HG03521 (cell line): ENCODE measurements around the gene ACOT11.

Source experiments
- ATAC-seq: cut with Tn5 transposase; IDR thresholded peaks from one replicate; pipeline ENCODE4 v1.9.1; 2021; ENCODE audit warnings: mild to moderate bottlenecking, moderate library complexity; ENCODE audit not compliant: unreplicated experiment

Gene ACOT11

GRCh38 chr1:54584575-54584974 lies 36.5 kb downstream of the ACOT11 start:
- no peak for ATAC-seq

- no peak for ATAC-seq
Measured at GRCh38 chr1:54585181-54586066, 37.4 kb downstream of the ACOT11 start.

GRCh38 chr1:54588377-54588776 lies 40.3 kb downstream of the ACOT11 start:
- ATAC-seq, result no peak

GRCh38 chr1:54591127-54591756 lies 43.2 kb downstream of the ACOT11 start:
- ATAC-seq, result no peak

- no peak for ATAC-seq
Measured at GRCh38 chr1:54593571-54594160, 45.6 kb downstream of the ACOT11 start.

- ATAC-seq, result no peak
Measured at GRCh38 chr1:54594463-54594862, 46.4 kb downstream of the ACOT11 start.

- no peak for ATAC-seq
Measured at GRCh38 chr1:54595956-54596498, 48.0 kb downstream of the ACOT11 start.

GRCh38 chr1:54596756-54597155 lies 48.7 kb downstream of the ACOT11 start:
- ATAC-seq, result no peak

GRCh38 chr1:54597455-54598030 lies 49.5 kb downstream of the ACOT11 start:
- no peak for ATAC-seq

- ATAC-seq, result no peak
Measured at GRCh38 chr1:54599211-54599823, 51.3 kb downstream of the ACOT11 start.

GRCh38 chr1:54600947-54601721 lies 53.1 kb downstream of the ACOT11 start:
- no peak for ATAC-seq

GRCh38 chr1:54601730-54602129 lies 53.7 kb downstream of the ACOT11 start:
- ATAC-seq, result no peak

- ATAC-seq, result no peak
Measured at GRCh38 chr1:54602554-54602953, 54.5 kb downstream of the ACOT11 start.

GRCh38 chr1:54603241-54603640 lies 55.2 kb downstream of the ACOT11 start:
- ATAC-seq, result no peak

- no peak for ATAC-seq
Measured at GRCh38 chr1:54604051-54604450, 56.0 kb downstream of the ACOT11 start.

- ATAC-seq, result no peak
Measured at GRCh38 chr1:54604572-54605370, 56.7 kb downstream of the ACOT11 start.

- no peak for ATAC-seq
Measured at GRCh38 chr1:54606096-54606989, 58.3 kb downstream of the ACOT11 start.

- no peak for ATAC-seq
Measured at GRCh38 chr1:54606990-54607325, 58.9 kb downstream of the ACOT11 start.
